H1 (cell line): ENCODE data around the gene TTC21A. TPM values are rescaled to one million over a fixed set of nuclear protein-coding genes. Genes with fewer than 3 reads are reported as not detected.

Experiments
- CHD2 ChIP-seq: IDR thresholded peaks from 2 replicates; pipeline ENCODE4 v1.6.1; 2012; ENCODE audit warnings: low read length, improper control_type of control experiment
- SIRT6 ChIP-seq: IDR thresholded peaks from one replicate; pipeline ENCODE4 v1.7.1; 2012; ENCODE audit warnings: low read length, inconsistent platforms
- TAF7 ChIP-seq: optimal IDR thresholded peaks from 2 replicates; pipeline ENCODE3; 2011; ENCODE audit warnings: low read depth, mild to moderate bottlenecking, inconsistent platforms, low read length, moderate library complexity, borderline replicate concordance
- polyA plus RNA-seq, 7 experiments: library from polyadenylated mRNA; depleted of rRNA in 3 of 7; stranded (reverse) in 5 of 7; unstranded in 2 of 7; fragments of >200 nt in 5 of 7; fragments of 200-250 nt in 2 of 7; gene quantifications; 1 replicate in 5 of 7; 2 replicates in 1 of 7; 4 replicates in 1 of 7; pipeline versions ENCODE4 v1.2.1 to v1.2.3, GENCODE V29; 2011 to 2013; ENCODE audit warnings: missing spikeins in 2 of 7, mixed read lengths in 2 of 7
- total RNA-seq: library from RNA; stranded (reverse); fragmentation: NEBNext Ultra II Directional; extraction: Animal tissue kit (Norgen Biotek cat#: 25700); gene quantifications from 2 replicates; pipeline ENCODE4 v1.2.1, GENCODE V29; 2021
- TF ChIP-seq, protein P1 (sequence below): fragments of 300-600 bp; sonication (generic); IDR thresholded peaks from 2 replicates; pipeline ENCODE4 v1.7.1; 2012; ENCODE audit warnings: low read length, moderate library complexity, mild to moderate bottlenecking, inconsistent platforms; ENCODE audit not compliant: insufficient replicate concordance

The TTC21A gene
- total and polyA plus RNA-seq, 2 of the 8 experiments (the other 6 are each of a cell fraction or from before 2014, with no cell fraction given), result 2.3 to 2.8 TPM

DNA sequence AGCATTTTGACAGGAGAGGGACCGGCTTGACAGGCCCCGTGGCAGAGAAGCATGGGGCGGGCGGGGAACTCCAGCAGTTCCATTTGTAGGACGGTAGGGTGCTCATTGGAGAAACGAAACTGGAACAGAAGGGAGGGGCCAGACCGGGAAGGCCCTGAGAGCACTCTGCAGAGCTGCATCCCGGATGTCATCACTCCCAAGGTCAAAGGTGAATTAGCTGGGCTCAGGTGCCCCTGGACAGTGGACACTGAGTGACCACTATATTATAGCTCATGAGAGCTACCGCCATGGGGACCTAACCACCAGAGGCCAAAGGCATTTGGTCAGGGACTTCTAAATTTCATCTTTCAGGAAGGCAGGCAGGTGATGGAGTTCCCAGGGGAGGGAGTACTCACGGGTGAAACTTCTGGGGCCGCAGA is 38.6 kb downstream of the TTC21A start (continued):
- TF ChIP-seq, protein P1, sequence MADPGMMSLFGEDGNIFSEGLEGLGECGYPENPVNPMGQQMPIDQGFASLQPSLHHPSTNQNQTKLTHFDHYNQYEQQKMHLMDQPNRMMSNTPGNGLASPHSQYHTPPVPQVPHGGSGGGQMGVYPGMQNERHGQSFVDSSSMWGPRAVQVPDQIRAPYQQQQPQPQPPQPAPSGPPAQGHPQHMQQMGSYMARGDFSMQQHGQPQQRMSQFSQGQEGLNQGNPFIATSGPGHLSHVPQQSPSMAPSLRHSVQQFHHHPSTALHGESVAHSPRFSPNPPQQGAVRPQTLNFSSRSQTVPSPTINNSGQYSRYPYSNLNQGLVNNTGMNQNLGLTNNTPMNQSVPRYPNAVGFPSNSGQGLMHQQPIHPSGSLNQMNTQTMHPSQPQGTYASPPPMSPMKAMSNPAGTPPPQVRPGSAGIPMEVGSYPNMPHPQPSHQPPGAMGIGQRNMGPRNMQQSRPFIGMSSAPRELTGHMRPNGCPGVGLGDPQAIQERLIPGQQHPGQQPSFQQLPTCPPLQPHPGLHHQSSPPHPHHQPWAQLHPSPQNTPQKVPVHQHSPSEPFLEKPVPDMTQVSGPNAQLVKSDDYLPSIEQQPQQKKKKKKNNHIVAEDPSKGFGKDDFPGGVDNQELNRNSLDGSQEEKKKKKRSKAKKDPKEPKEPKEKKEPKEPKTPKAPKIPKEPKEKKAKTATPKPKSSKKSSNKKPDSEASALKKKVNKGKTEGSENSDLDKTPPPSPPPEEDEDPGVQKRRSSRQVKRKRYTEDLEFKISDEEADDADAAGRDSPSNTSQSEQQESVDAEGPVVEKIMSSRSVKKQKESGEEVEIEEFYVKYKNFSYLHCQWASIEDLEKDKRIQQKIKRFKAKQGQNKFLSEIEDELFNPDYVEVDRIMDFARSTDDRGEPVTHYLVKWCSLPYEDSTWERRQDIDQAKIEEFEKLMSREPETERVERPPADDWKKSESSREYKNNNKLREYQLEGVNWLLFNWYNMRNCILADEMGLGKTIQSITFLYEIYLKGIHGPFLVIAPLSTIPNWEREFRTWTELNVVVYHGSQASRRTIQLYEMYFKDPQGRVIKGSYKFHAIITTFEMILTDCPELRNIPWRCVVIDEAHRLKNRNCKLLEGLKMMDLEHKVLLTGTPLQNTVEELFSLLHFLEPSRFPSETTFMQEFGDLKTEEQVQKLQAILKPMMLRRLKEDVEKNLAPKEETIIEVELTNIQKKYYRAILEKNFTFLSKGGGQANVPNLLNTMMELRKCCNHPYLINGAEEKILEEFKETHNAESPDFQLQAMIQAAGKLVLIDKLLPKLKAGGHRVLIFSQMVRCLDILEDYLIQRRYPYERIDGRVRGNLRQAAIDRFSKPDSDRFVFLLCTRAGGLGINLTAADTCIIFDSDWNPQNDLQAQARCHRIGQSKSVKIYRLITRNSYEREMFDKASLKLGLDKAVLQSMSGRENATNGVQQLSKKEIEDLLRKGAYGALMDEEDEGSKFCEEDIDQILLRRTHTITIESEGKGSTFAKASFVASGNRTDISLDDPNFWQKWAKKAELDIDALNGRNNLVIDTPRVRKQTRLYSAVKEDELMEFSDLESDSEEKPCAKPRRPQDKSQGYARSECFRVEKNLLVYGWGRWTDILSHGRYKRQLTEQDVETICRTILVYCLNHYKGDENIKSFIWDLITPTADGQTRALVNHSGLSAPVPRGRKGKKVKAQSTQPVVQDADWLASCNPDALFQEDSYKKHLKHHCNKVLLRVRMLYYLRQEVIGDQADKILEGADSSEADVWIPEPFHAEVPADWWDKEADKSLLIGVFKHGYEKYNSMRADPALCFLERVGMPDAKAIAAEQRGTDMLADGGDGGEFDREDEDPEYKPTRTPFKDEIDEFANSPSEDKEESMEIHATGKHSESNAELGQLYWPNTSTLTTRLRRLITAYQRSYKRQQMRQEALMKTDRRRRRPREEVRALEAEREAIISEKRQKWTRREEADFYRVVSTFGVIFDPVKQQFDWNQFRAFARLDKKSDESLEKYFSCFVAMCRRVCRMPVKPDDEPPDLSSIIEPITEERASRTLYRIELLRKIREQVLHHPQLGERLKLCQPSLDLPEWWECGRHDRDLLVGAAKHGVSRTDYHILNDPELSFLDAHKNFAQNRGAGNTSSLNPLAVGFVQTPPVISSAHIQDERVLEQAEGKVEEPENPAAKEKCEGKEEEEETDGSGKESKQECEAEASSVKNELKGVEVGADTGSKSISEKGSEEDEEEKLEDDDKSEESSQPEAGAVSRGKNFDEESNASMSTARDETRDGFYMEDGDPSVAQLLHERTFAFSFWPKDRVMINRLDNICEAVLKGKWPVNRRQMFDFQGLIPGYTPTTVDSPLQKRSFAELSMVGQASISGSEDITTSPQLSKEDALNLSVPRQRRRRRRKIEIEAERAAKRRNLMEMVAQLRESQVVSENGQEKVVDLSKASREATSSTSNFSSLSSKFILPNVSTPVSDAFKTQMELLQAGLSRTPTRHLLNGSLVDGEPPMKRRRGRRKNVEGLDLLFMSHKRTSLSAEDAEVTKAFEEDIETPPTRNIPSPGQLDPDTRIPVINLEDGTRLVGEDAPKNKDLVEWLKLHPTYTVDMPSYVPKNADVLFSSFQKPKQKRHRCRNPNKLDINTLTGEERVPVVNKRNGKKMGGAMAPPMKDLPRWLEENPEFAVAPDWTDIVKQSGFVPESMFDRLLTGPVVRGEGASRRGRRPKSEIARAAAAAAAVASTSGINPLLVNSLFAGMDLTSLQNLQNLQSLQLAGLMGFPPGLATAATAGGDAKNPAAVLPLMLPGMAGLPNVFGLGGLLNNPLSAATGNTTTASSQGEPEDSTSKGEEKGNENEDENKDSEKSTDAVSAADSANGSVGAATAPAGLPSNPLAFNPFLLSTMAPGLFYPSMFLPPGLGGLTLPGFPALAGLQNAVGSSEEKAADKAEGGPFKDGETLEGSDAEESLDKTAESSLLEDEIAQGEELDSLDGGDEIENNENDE, result no peak
- TF ChIP-seq TAF7 (no peak), SIRT6 (no peak), CHD2 (no peak)
